HEK293T (cell line): ENCODE measurements around the gene C1orf167.

Source experiments
- CTCF ChIA-PET: fragments of 350-600 bp; formaldehyde crosslinking; extraction: SDS; loops from one replicate; lab custom pipeline; 2021; ENCODE audit warnings: antibody characterized with exemption, inconsistent platforms; lab: Yijun Ruan, JAX
- POLR2A ChIA-PET: fragments of 350-600 bp; formaldehyde crosslinking; extraction: SDS; loops from one replicate; lab custom pipeline; 2020; ENCODE audit warnings: antibody characterized with exemption, inconsistent platforms; lab: Yijun Ruan, JAX
- DNase-seq: peaks from one replicate; pipeline ENCODE4 v3.0.0; 2012; ENCODE audit warnings: mixed read lengths; ENCODE audit errors: extremely low spot score
- ARNT ChIP-seq: fragments of 450-650 bp; IDR thresholded peaks from 2 replicates; pipeline ENCODE4 v1.6.1; 2017; ENCODE audit warnings: mild to moderate bottlenecking
- BHLHE40 ChIP-seq: fragments of 450-650 bp; IDR thresholded peaks from 2 replicates; pipeline ENCODE4 v1.6.1; 2016; ENCODE audit warnings: mild to moderate bottlenecking, moderate library complexity, borderline replicate concordance
- CTBP1 ChIP-seq: fragments of 450-650 bp; IDR thresholded peaks from 2 replicates; pipeline ENCODE4 v1.6.1; 2016; ENCODE audit warnings: borderline replicate concordance
- ELF4 ChIP-seq: fragments of 450-650 bp; IDR thresholded peaks from 2 replicates; pipeline ENCODE4 v1.6.1; 2017; ENCODE audit warnings: antibody characterized with exemption
- FOXA1 ChIP-seq: fragments of 450-650 bp; IDR thresholded peaks from 2 replicates; pipeline ENCODE4 v1.6.1; 2016; ENCODE audit warnings: mild to moderate bottlenecking
- FOXK2 ChIP-seq: fragments of 450-650 bp; IDR thresholded peaks from 2 replicates; pipeline ENCODE4 v1.6.1; 2016; ENCODE audit warnings: mild to moderate bottlenecking
- FOXM1 ChIP-seq: fragments of 450-650 bp; IDR thresholded peaks from 2 replicates; pipeline ENCODE4 v1.6.1; 2017; ENCODE audit warnings: mild to moderate bottlenecking, borderline replicate concordance
- HDGF ChIP-seq: fragments of 450-650 bp; IDR thresholded peaks from 2 replicates; pipeline ENCODE4 v1.6.1; 2017; ENCODE audit warnings: antibody characterized with exemption, borderline replicate concordance
- L3MBTL2 ChIP-seq: fragments of 450-650 bp; conservative IDR thresholded peaks from 2 replicates; pipeline ENCODE4 v1.6.1; 2016; ENCODE audit warnings: mild to moderate bottlenecking
- LEF1 ChIP-seq: fragments of 450-650 bp; IDR thresholded peaks from 2 replicates; pipeline ENCODE4 v1.6.1; 2017; ENCODE audit warnings: mild to moderate bottlenecking, borderline replicate concordance
- NFRKB ChIP-seq: fragments of 450-650 bp; IDR thresholded peaks from 2 replicates; pipeline ENCODE4 v1.6.1; 2016; ENCODE audit warnings: mild to moderate bottlenecking, moderate library complexity
- PKNOX1 ChIP-seq: fragments of 450-650 bp; IDR thresholded peaks from 2 replicates; pipeline ENCODE4 v1.6.1; 2016
- SP1 ChIP-seq: fragments of 450-650 bp; IDR thresholded peaks from 2 replicates; pipeline ENCODE4 v1.6.1; 2017
- SUZ12 ChIP-seq: fragments of 450-650 bp; IDR thresholded peaks from 2 replicates; pipeline ENCODE4 v1.6.1; 2016; ENCODE audit warnings: mild to moderate bottlenecking
- TARDBP ChIP-seq: fragments of 450-650 bp; IDR thresholded peaks from 2 replicates; pipeline ENCODE4 v1.6.1; 2016
- ZNF384 ChIP-seq: fragments of 450-650 bp; IDR thresholded peaks from 2 replicates; pipeline ENCODE4 v1.6.1; 2016

C1orf167 gene

DNA sequence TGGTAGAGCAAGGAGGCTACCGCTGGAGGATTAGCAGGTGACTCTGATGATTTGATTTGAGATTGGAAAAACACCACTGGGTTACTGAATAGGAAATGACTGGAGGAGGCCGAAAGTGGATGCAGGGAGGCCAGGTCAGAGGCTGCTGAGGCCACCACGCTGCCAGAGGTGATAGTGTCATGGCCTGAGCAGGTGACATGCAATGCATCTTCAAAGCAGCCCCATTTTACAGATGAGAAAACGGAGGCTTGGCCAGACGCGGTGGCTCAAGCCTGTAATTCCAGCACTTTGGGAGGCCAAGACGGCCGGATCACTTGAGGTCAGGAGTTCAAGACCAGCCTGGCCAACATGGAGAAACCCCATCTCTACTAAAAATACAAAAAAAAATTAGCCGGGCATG lies 12.8 kb downstream of the C1orf167 start:
- TF ChIP-seq PKNOX1, result no peak
- no peak for TF ChIP-seq HDGF
- no peak for TF ChIP-seq SUZ12
- no peak for TF ChIP-seq L3MBTL2
- TF ChIP-seq NFRKB, result no peak
- TF ChIP-seq TARDBP, result no peak
- no peak for TF ChIP-seq BHLHE40
- no peak for TF ChIP-seq CTBP1
- no peak for DNase-seq
- ChIA-PET POLR2A (no interaction called here), CTCF (no interaction called here)

DNA sequence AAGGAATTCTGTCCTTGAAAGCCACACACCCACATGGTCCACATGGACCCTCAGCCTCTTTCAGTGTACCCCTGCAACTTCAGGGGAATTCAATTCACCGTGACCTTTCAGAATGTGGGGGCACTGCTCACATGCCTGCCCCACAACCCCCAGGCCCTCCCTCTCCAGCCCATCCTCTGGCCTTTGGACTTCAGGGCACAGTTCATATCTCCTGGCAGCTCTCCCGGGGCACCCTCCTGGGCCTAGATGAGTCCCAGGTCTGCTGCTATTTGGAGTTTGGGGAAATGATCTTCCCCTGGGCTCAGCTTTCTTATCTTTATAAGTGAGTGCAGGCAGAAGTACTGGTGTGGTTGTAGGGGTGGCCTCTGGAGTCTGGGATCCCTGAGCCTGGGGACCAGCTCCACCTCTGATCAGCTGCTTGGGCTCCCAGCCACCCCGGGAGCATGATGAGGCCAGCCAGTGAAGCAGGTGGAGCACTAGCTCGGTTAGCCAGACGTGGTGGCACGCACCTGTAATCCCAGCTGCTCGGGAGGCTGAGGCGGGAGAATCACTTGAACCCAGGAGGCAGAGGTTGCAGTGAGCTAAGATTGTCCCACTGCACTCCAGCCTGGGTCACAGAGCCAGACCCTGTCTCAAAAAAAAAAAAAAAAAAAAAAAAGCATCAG lies 15.8 kb downstream of the C1orf167 start:
- no peak for DNase-seq
- CTCF ChIA-PET, result no interaction called here
- POLR2A ChIA-PET, result interaction anchor here (0.5 kb wide), 1 partner anchor 449 kb away, joined by 3 read pairs; no protein-coding TSS in a partner anchor
- TF ChIP-seq TARDBP, result no peak
- no peak for TF ChIP-seq CTBP1
- TF ChIP-seq LEF1, result no peak
- TF ChIP-seq FOXM1, result no peak
- no peak for TF ChIP-seq SUZ12
- no peak for TF ChIP-seq FOXA1
- TF ChIP-seq ARNT, result no peak
- no peak for TF ChIP-seq FOXK2
- no peak for TF ChIP-seq SP1
- no peak for TF ChIP-seq HDGF
- no peak for TF ChIP-seq NFRKB

- ChIA-PET CTCF (no interaction called here), POLR2A (no interaction called here)
- DNase-seq, result no peak
- TF ChIP-seq ZNF384, result no peak
- TF ChIP-seq NFRKB, result no peak
- TF ChIP-seq BHLHE40, result no peak
- no peak for TF ChIP-seq FOXA1
- no peak for TF ChIP-seq FOXM1
- no peak for TF ChIP-seq L3MBTL2
- no peak for TF ChIP-seq ELF4
- no peak for TF ChIP-seq FOXK2
- no peak for TF ChIP-seq PKNOX1
- no peak for TF ChIP-seq CTBP1
- TF ChIP-seq TARDBP, result no peak
- TF ChIP-seq HDGF, result no peak
- TF ChIP-seq SUZ12, result no peak
Measured at GRCh38 chr1:11778336-11778735, 16.3 kb downstream of the C1orf167 start.

- ChIA-PET CTCF (no interaction called here), POLR2A (no interaction called here)
Measured at GRCh38 chr1:11778844-11779623, 17.0 kb downstream of the C1orf167 start.

DNA sequence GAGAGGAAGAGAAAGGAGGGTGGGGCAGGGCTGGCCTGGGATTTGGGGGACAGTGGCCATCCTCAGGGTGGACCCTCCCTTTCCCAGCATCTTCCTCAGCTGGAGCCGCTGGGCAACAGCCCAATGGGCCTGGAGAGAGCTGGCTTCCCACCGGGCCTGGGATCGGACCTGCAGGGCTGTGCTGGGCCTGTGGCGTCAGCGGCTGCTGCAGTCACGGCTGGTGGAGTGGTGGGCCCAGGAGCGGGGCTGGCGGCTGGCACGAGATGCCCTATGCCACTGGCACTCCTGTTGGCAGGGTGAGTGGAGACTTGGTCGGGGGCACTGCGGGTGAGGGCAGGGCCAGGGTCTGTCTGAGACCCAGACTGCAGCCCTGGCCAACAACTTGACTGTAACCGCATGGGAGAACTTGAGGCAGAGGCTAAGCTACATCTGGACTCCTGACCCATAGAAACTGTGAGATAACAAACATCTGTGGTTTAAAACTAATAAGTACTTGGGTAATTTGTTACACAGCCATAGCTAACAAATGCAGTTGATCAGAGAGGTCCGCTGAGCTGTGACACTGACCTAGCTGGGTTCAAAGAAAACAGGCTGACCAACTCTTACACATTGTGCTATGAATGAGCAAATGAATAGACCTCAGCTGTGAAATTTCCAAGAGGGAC lies 17.9 kb downstream of the C1orf167 start:
- TF ChIP-seq PKNOX1 (no peak), BHLHE40 (no peak), ELF4 (no peak), SUZ12 (no peak), ARNT (no peak), LEF1 (no peak), SP1 (no peak), HDGF (no peak), FOXK2 (no peak), FOXM1 (no peak), NFRKB (no peak), CTBP1 (no peak)
- CTCF ChIA-PET, result no interaction called here
- no peak for DNase-seq
- POLR2A ChIA-PET, result no interaction called here

More at GRCh38 chr1:11778844-11779623, 17.0 kb downstream of the C1orf167 start:
- TF ChIP-seq PKNOX1, result no peak
- no peak for TF ChIP-seq ARNT
- TF ChIP-seq LEF1, result no peak
- TF ChIP-seq TARDBP, result no peak
- TF ChIP-seq FOXK2, result no peak
- TF ChIP-seq FOXA1, result no peak
- TF ChIP-seq CTBP1, result no peak
- TF ChIP-seq SP1, result no peak
- TF ChIP-seq ZNF384, result no peak
- no peak for TF ChIP-seq L3MBTL2
- TF ChIP-seq HDGF, result no peak
- TF ChIP-seq FOXM1, result no peak
- TF ChIP-seq BHLHE40, result no peak
- TF ChIP-seq ELF4, result no peak
- no peak for TF ChIP-seq SUZ12
- DNase-seq, result no peak
